ENCODE data around the gene APOLD1. TPM values are rescaled to one million over a fixed set of nuclear protein-coding genes. Genes with fewer than 3 reads are reported as not detected.

The APOLD1 gene
- total and polyA plus RNA-seq, 3 experiments from 2014 or later, result 0.68 to 2.7 (median 2.7) TPM

DNA sequence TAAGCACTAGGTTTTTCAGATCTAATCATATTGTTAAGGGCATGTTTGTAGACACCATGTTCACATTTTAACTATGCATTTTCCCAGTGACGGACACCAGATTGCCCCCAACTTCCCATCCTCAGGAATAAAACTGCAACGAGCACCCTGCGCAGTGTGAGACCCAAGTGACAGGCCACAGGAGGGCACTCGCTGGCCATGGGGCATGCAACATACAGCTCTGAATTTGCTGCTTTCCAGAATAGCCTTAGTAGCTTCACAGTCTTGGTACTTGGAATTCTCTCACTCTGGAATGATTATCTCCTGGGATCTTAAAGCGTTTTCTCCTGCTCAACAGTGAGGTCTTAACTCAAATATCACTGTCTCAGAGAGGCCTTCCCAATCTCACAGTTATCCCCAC is 26.7 kb downstream of the APOLD1 start:
- H3K4me1 Mint-ChIP-seq, result peaks cover 56 to 69% (median 68%) of the 10 kb centered on the region in 3 donors
- Histone ChIP-seq H3K4me3 (ENCODE audit: low read length) (no peak overlapping the region), H3K27me3 (ENCODE audit: insufficient read depth, low read length, poor library complexity, severe bottlenecking) (no peaks in the 10 kb centered on the region), H3K4me1 (ENCODE audit: insufficient read depth, low read length) (peaks cover 61% of the 10 kb centered on the region), H3K27ac (ENCODE audit: low read depth, low read length) (no peak overlapping the region), H3K36me3 (ENCODE audit: insufficient read depth, low read length) (no peaks in the 10 kb centered on the region), H3K9me3 (ENCODE audit: low read length) (no peaks in the 10 kb centered on the region)
- no peak for DNase-seq
- H3K27me3 Mint-ChIP-seq, result no peaks in the 10 kb centered on the region
- H3K9me3 Mint-ChIP-seq, result no peaks in the 10 kb centered on the region
- ChIA-PET CTCF (interaction anchor here (1.9 to 3.1 kb wide), 3 partner anchors 9 to 75 kb away, joined by 5 to 31 read pairs (median 17); partner anchors contain the start of gene APOLD1), POLR2A (interaction anchor here (0.9 kb wide), 1 partner anchor 23 kb away, joined by 4 read pairs; no protein-coding TSS in a partner anchor)
- peak overlapping the region in 1 of 7 donors; percentile 58 for H3K4me3 Mint-ChIP-seq
- H3K27ac Mint-ChIP-seq, result peak overlapping the region in 2 of 8 donors; percentile 9 to 21
- H3K36me3 Mint-ChIP-seq, result peaks cover 5 to 34% (median 13%) of the 10 kb centered on the region in 3 donors

DNA sequence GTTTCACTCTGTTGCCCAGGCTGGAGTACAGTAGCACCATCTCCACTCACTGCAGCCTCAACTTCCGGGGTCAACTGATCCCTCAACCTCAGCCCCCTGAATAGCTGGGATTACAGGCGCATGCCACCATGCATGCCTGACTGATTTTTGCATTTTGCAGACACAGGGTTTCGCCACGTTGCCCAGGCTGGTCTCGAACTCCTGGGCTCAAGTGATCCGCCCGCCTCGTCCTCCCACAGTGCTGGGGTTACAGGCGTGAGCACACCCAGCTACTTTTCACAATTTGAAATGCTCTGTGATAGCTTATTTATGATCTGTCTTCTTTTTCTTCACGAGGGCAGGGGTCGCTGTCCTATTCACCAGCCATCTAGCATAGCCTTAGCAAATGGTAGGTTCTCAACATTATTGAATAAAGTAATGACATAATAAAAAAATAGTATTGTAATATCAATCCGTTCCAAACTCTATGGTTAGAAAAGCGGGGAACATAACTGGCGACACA is 27.2 kb downstream of the APOLD1 start:
- Mint-ChIP-seq H3K4me1 (peaks cover 55 to 69% (median 68%) of the 10 kb centered on the region in 3 donors), H3K27me3 (no peaks in the 10 kb centered on the region), H3K9me3 (no peaks in the 10 kb centered on the region), H3K27ac (peak overlapping the region; percentile 76 to 100 (median 98)), H3K36me3 (peaks cover 5 to 39% (median 13%) of the 10 kb centered on the region in 3 donors), H3K4me3 (peak overlapping the region in 5 of 7 donors; percentile 87 to 100 (median 99))
- Histone ChIP-seq H3K9me3 (ENCODE audit: low read length) (no peaks in the 10 kb centered on the region), H3K36me3 (ENCODE audit: insufficient read depth, low read length) (no peaks in the 10 kb centered on the region), H3K4me3 (ENCODE audit: low read length) (peak overlapping the region; percentile 99), H3K27me3 (ENCODE audit: insufficient read depth, low read length, poor library complexity, severe bottlenecking) (no peaks in the 10 kb centered on the region), H3K4me1 (ENCODE audit: insufficient read depth, low read length) (peaks cover 56% of the 10 kb centered on the region), H3K27ac (ENCODE audit: low read depth, low read length) (peak overlapping the region; percentile 81)
- no peak for DNase-seq
- CTCF ChIA-PET, result interaction anchor here (1.4 to 3.1 kb wide), 4 partner anchors 9 to 443 kb away, joined by 4 to 31 read pairs (median 11); partner anchors contain the start of gene APOLD1
- POLR2A ChIA-PET, result interaction anchor here (0.9 kb wide), 1 partner anchor 23 kb away, joined by 4 read pairs; no protein-coding TSS in a partner anchor

DNA sequence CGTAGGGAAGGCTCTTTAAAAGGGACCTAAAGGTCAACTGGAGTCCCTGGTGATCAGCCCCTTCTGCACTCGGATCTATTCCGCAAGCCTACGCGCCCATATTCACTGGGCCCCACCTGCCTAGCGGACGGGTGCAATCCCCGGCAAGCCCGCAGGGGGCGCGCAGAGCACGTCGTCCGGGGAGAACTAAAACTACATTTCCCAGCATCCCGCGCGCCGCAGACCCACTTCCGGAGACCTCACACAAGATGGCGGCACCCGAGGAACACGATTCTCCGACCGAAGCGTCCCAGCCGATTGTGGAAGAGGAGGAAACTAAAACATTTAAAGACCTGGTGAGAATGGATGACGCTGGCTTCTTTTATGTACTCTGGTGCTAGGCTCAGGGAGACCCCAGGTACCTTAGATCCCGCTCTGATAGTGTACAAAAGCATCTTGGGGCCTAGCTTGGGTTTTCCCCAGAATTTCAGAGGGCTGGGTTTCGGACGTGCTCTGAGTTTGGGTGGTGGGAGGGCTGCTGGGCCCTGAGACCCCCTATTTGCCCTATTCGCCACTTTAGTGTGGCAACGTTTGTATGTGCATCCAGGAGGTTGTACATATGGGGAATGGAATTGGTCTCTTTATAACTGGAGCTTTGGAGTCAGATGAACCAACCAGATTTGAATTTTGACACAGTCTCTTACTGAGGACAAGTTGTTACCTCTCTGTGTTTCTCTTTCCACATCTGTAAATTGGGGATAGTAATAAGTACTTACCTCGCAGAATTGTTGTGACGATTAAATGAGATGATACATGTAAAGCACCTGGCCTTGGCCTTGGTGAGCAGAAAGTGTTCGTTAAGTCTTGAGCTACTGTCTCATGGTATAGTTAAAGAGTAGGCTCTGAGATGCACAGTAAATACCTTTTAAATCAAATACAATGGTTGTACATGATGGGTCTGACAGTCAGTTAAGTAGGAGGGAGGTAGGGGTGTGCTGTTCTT is 28.0 kb downstream of the APOLD1 start, which contains the start of gene DDX47:
DDX47 (plus strand) TSS at position 227 of the 982 bp plus-strand sequence; CDS start at position 249, 22 bp downstream.
- Histone ChIP-seq H3K27ac (ENCODE audit: low read depth, low read length) (peak within 1 kb of the TSS; percentile 81), H3K36me3 (ENCODE audit: insufficient read depth, low read length) (no peaks in the 10 kb centered on the region), H3K4me1 (ENCODE audit: insufficient read depth, low read length) (peaks cover 49% of the 10 kb centered on the region), H3K27me3 (ENCODE audit: insufficient read depth, low read length, poor library complexity, severe bottlenecking) (no peaks in the 10 kb centered on the region), H3K9me3 (ENCODE audit: low read length) (no peaks in the 10 kb centered on the region), H3K4me3 (ENCODE audit: low read length) (peak within 1 kb of the TSS; percentile 99)
- Mint-ChIP-seq H3K4me3 (peak within 1 kb of the TSS; percentile 87 to 100 (median 94)), H3K27ac (peak within 1 kb of the TSS; percentile 76 to 100 (median 98)), H3K27me3 (no peaks in the 10 kb centered on the region), H3K9me3 (no peaks in the 10 kb centered on the region), H3K36me3 (peaks cover 5 to 44% (median 13%) of the 10 kb centered on the region in 3 donors), H3K4me1 (peaks cover 50 to 68% (median 62%) of the 10 kb centered on the region in 3 donors)
- peak; percentile 92 to 97 (median 95) for DNase-seq
- CTCF ChIA-PET, result interaction anchor here (0.8 to 3.1 kb wide), 8 partner anchors 10 to 442 kb away, joined by 3 to 31 read pairs (median 4); partner anchors contain the start of gene APOLD1
- POLR2A ChIA-PET, result interaction anchor here (0.6 to 1.4 kb wide), 4 partner anchors 24 to 457 kb away, joined by 3 to 4 read pairs (median 3); partner anchors contain the start of gene BORCS5

DNA sequence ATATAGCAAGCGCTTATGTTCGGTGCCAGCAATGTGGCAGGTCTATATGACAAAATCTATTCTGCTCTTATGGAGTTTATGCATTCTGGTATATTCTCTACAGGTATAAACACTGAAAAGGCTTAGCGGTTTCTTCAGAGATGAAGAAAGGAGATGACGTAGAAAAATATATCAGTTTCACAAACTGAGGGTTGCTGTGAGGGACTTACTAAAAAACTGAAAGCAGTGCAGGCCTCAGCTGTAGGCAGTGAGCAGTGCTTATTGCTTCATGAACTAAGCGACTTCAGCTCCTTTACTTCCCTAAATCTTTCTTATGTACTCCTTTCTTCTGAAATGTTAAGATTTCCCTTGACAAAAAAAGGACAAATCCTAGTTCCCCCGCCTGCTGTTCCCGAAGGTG is 32.2 kb downstream of the APOLD1 start:
- Histone ChIP-seq H3K27me3 (ENCODE audit: insufficient read depth, low read length, poor library complexity, severe bottlenecking) (no peaks in the 10 kb centered on the region), H3K9me3 (ENCODE audit: low read length) (no peaks in the 10 kb centered on the region), H3K4me1 (ENCODE audit: insufficient read depth, low read length) (peaks cover 34% of the 10 kb centered on the region), H3K36me3 (ENCODE audit: insufficient read depth, low read length) (peaks cover 15% of the 10 kb centered on the region), H3K4me3 (ENCODE audit: low read length) (no peak overlapping the region), H3K27ac (ENCODE audit: low read depth, low read length) (no peak overlapping the region)
- no peak overlapping the region for H3K4me3 Mint-ChIP-seq
- peaks cover 54 to 81% (median 75%) of the 10 kb centered on the region in 3 donors for H3K4me1 Mint-ChIP-seq
- no peak for DNase-seq
- POLR2A ChIA-PET, result no interaction called here
- H3K36me3 Mint-ChIP-seq, result peaks cover 5 to 85% (median 34%) of the 10 kb centered on the region in 3 donors
- CTCF ChIA-PET, result interaction anchor here (0.8 kb wide), 1 partner anchor 30 kb away, joined by 3 read pairs; no protein-coding TSS in a partner anchor
- no peak overlapping the region for H3K27ac Mint-ChIP-seq
- no peaks in the 10 kb centered on the region for H3K27me3 Mint-ChIP-seq
- no peaks in the 10 kb centered on the region for H3K9me3 Mint-ChIP-seq

DNA sequence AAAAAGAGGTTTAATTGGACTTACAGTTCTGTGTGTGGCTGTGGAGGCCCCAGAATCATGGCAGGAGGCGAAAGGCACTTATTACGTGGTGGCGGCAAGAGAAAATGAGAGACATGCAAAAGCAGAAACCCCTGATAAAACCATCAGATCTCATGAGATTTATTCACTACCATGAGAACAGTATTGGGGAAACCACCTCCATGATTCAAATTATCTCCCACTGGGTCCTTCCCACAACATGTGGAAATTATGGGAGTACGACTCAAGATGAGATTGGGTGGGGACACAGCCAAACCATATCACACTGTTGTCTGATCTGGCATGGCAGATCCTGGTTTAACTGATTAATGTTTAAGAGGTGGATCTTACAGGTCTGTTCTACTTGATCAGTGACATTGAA is 33.2 kb downstream of the APOLD1 start:
- no peak overlapping the region for H3K27ac ChIP-seq (ENCODE audit: low read depth, low read length)
- POLR2A ChIA-PET, result interaction anchor here (0.6 kb wide), 1 partner anchor 381 kb away, joined by 4 read pairs; no protein-coding TSS in a partner anchor
- Mint-ChIP-seq H3K36me3 (peaks cover 5 to 89% (median 42%) of the 10 kb centered on the region in 3 donors), H3K9me3 (no peaks in the 10 kb centered on the region), H3K27ac (peak overlapping the region in 1 of 8 donors; percentile 43), H3K27me3 (no peaks in the 10 kb centered on the region), H3K4me3 (peak overlapping the region in 1 of 7 donors; percentile 4), H3K4me1 (peaks cover 44 to 70% (median 64%) of the 10 kb centered on the region in 3 donors)
- peaks cover 29% of the 10 kb centered on the region for H3K4me1 ChIP-seq (ENCODE audit: insufficient read depth, low read length)
- no peaks in the 10 kb centered on the region for H3K9me3 ChIP-seq (ENCODE audit: low read length)
- no peak for DNase-seq
- peaks cover 21% of the 10 kb centered on the region for H3K36me3 ChIP-seq (ENCODE audit: insufficient read depth, low read length)
- CTCF ChIA-PET, result no interaction called here
- no peak overlapping the region for H3K4me3 ChIP-seq (ENCODE audit: low read length)
- no peaks in the 10 kb centered on the region for H3K27me3 ChIP-seq (ENCODE audit: insufficient read depth, low read length, poor library complexity, severe bottlenecking)

DNA sequence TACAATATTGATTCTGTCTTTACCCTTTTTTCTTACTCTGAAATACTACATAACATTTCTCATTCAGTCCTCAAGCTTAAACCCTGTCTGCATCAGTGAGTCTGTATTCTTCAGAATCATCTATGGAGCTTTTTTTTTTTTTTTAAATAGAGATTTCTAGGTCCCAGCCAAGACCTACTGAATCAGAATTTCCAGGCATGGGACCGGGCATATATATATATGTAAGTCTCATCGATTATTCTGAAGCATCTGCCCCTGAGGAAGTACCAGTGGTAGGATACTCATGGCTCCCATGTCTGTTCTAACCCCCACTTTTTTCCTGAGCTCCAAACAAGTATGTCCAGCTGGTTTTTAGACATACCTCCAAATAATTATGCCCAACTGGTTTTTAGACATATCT is 33.8 kb downstream of the APOLD1 start:
- H3K9me3 Mint-ChIP-seq, result no peaks in the 10 kb centered on the region
- peaks cover 5 to 91% (median 43%) of the 10 kb centered on the region in 3 donors for H3K36me3 Mint-ChIP-seq
- no peaks in the 10 kb centered on the region for H3K27me3 ChIP-seq (ENCODE audit: insufficient read depth, low read length, poor library complexity, severe bottlenecking)
- no peak overlapping the region for H3K27ac ChIP-seq (ENCODE audit: low read depth, low read length)
- H3K4me3 Mint-ChIP-seq, result peak overlapping the region in 1 of 7 donors; percentile 4
- H3K27ac Mint-ChIP-seq, result peak overlapping the region in 2 of 8 donors; percentile 19 to 55
- DNase-seq, result no peak
- ChIA-PET POLR2A (interaction anchor here (0.6 kb wide), 1 partner anchor 380 kb away, joined by 4 read pairs; no protein-coding TSS in a partner anchor), CTCF (no interaction called here)
- peaks cover 39 to 65% (median 59%) of the 10 kb centered on the region in 3 donors for H3K4me1 Mint-ChIP-seq
- no peaks in the 10 kb centered on the region for H3K9me3 ChIP-seq (ENCODE audit: low read length)
- H3K4me1 ChIP-seq (ENCODE audit: insufficient read depth, low read length), result peaks cover 24% of the 10 kb centered on the region
- H3K27me3 Mint-ChIP-seq, result no peaks in the 10 kb centered on the region
- no peak overlapping the region for H3K4me3 ChIP-seq (ENCODE audit: low read length)
- H3K36me3 ChIP-seq (ENCODE audit: insufficient read depth, low read length), result peaks cover 25% of the 10 kb centered on the region

DNA sequence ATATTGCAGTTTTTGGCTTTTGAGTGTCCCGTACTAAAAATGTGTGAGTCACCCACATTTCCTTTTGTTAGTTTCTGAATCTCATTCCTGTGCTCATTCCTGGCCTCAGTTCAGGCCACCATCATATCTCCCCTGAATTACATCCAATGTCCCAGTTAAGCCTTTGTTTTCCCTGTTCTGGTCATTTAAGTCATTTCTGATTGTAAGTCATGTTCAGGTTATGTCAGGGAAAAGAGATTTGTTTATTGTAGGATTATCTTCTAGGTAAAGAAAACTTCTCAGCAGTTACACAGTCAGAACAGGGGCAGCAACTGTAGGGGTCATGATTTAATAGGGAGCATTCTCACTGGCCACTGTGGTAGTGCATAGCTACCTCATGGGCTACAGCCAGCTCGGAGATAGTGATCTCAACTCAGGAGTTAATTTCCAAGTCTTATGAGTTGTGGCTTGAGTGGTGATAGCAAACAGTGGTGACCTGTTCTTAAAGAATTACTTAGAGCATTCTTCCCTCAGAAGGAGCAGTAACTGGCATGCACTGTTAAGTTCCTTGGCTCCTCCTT is 34.4 kb downstream of the APOLD1 start:
- Mint-ChIP-seq H3K27me3 (no peaks in the 10 kb centered on the region), H3K4me1 (peaks cover 33 to 59% (median 53%) of the 10 kb centered on the region in 3 donors), H3K27ac (peak overlapping the region in 2 of 8 donors; percentile 19 to 66), H3K36me3 (peaks cover 5 to 93% (median 44%) of the 10 kb centered on the region in 3 donors), H3K4me3 (peak overlapping the region in 1 of 7 donors; percentile 4), H3K9me3 (no peaks in the 10 kb centered on the region)
- POLR2A ChIA-PET, result no interaction called here
- Histone ChIP-seq H3K27ac (ENCODE audit: low read depth, low read length) (no peak overlapping the region), H3K4me3 (ENCODE audit: low read length) (no peak overlapping the region), H3K9me3 (ENCODE audit: low read length) (no peaks in the 10 kb centered on the region), H3K4me1 (ENCODE audit: insufficient read depth, low read length) (peaks cover 17% of the 10 kb centered on the region), H3K27me3 (ENCODE audit: insufficient read depth, low read length, poor library complexity, severe bottlenecking) (no peaks in the 10 kb centered on the region), H3K36me3 (ENCODE audit: insufficient read depth, low read length) (peaks cover 31% of the 10 kb centered on the region)
- no peak for DNase-seq
- CTCF ChIA-PET, result no interaction called here

Measured in CD8-positive, alpha-beta memory T cell (primary cell).